Fibroblast of upper back skin (primary cell): Measurements from ENCODE around the gene GATAD2A.

ENCODE experiments used
- DNase-seq: peaks from one replicate; pipeline ENCODE4 v3.0.0-alpha.2; 2013

Gene GATAD2A

DNA sequence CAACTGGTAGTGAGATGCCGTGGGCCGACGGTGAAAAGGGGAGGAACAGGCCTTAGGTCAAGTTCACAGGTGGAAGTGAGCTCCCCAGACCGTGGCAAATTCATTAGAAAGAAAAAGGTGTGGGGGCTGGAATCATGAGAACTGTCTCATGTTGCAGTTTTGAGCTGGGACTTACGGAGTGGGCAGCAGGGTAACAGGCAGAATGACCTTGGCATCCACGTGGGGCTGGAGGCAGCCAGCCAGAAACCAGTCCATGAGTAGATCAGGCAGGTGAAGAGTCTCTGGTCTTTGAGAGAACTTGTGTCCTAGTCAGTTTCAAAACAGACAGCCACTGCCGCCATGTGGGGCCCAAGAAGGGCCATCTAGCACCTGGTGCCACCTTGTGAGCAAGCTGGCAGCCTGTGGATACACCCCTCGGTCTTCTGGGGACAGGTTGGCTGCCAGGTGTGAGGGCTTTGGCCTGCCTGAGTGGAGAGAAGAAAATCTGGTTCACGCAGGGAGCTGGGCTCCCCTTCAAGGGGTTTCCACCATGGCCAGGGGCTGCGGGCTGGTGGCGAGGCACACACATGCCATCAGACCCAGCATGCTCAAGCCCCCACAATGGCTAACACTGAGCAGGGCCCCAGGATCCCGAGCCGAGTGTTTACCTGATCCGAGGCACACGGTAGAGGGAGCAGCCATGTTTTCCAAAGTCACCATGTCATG, 86.0 kb downstream of the GATAD2A start:
- DNase-seq: no peak

DNA sequence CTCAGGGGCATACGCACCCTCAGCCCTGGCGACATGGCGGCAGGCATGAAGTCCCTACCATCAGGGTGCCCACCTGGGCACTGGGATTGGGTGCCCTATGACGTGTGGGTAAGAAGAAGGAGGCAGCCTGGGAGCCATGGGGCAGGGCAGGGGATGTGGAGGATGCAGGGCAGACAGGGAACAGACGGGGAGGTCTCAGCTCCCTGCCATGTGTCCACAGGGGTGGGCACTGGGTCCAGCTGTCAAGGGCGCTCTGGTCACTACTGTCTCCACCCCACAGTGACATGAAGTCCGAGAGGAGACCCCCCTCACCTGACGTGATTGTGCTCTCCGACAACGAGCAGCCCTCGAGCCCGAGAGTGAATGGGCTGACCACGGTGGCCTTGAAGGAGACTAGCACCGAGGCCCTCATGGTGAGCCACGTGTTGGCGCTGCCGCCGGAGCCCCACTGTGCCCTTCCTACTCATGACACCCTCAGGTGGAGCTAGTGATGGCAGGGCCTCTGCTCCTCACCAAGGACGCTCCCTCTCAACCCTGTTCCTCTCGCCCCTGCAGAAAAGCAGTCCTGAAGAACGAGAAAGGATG, 86.6 kb downstream of the GATAD2A start:
- DNase-seq: no peak

DNA sequence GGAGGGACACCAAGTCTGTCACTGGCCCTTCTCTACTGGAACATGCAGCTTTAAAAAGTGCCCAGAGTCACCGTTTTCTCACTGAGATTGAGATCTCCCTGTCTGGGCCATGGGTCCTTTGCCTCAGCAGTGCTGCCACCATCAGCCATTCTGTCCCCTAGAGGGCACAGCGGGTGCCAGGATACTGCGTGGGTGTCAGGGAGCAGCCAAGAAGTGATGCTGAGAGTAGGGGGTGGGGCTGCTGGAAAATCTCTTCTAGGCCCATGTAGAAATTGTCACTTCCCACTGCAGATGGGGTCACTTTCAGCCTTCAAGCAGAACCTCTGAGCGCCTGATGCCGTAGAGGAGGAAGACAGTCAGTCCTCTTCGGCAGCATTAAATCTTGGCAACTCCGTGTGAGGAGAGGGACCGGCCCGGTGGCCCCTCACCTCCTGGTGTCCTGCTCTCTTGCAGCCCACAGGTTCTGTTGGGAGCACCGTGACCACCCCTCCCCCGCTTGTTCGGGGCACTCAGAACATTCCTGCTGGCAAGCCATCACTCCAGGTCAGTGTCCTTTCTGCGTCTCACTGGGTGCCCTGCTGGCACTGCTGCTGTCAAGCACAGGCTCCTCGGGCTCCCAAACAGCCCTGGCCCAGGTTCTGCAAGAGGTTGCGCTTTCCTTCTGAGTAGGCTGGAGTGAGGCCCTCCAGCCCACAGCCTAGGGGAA, 88.5 kb downstream of the GATAD2A start:
- DNase-seq: no peak

DNA sequence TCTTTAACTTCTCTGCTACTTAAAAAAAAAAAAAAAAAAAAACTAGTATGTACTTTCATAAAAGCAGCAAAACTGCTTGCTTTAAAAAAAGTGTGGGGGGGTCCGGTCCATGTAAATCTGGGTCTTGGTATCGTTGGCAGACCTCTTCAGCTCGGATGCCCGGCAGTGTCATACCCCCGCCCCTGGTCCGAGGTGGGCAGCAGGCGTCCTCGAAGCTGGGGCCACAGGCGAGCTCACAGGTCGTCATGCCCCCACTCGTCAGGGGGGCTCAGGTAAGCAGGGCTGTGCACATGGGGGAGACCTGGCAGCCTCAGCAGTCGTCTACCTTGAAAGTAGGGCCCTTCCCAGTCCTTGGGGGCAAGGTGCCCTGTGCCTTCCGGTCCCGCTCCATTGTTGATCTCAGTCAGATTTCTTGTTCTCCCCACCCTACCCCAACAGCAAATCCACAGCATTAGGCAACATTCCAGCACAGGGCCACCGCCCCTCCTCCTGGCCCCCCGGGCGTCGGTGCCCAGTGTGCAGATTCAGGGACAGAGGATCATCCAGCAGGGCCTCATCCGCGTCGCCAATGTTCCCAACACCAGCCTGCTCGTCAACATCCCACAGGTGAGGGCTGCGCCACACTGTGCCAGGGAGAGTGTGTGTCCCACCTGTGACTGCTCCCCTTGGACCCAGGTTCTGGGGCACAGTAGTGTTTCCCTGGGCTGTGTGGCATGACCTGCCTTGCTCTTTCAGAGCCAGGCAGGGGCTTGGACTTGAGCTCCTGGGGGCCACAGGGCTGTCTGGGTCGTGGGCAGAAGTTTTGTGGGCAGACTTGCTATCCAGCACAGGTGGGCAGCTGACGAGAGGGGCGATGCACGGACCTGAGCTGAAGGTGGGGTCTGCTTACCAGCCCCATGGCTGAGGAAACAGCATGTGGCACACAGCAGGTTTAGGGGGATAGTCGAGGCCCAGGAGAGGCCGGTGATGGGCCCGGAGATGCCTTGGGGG, 90.4 kb downstream of the GATAD2A start:
- DNase-seq: no peak

DNA sequence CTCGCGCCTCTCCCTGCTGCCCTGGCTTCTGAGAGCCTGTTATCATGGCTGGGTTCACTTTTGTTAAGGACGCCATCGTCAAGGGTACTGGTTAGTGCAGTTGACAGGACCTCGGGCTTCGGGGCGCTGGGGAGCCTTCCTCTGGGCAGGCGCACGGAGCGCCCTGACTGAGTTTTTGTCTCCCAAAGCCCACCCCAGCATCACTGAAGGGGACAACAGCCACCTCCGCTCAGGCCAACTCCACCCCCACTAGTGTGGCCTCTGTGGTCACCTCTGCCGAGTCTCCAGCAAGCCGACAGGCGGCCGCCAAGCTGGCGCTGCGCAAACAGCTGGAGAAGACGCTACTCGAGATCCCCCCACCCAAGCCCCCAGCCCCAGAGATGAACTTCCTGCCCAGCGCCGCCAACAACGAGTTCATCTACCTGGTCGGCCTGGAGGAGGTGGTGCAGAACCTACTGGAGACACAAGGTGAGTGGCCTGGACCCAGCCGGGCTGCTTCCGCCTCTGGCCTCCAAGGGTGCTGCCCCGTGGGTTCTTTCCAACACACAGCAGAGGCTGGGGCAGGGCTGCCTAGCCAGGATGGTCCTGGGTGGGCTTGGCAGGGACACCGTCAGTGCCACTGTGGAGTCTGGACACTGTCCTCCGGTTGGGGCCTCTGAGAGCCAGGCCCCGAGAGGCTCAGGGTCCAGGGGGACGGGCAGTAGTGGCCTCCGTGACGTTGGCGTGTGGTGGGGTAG, 92.9 kb downstream of the GATAD2A start:
- no peak for DNase-seq

DNA sequence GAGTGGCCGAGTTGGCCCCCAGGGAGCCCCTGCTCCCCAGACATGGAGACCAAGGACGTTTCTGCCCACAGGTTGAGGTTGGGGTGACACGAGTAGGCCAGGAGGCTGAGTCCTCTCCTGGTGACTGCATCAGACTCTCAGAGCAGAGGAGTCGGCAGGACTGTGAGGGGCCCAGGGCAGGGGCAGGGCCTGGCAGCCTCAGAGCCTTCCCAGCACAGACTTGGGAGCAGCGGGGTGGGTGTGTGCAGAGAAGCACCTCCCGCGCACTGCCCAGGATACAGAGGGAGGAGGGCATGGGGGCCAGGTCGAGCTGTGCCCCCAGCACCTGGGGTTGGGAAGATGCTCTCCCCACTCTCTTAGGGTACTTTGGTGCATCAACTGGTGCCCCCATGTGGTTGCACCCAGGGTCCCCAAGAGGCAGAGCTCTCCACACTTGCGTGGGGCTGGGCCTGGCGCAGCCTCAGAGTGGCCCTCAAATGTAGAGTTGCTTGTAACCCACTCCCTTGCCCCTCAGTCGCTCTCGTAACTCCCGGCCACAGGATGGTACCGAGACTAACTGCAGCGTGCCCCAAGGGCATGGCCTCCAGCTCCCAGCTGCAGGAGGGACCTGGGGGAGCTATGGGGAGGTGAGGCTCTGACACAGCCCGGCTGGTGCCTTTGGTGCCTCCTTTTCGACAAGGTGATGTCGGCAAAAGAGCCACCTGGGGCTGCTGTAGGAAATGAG, 94.0 kb downstream of the GATAD2A start:
- DNase-seq: no peak

DNA sequence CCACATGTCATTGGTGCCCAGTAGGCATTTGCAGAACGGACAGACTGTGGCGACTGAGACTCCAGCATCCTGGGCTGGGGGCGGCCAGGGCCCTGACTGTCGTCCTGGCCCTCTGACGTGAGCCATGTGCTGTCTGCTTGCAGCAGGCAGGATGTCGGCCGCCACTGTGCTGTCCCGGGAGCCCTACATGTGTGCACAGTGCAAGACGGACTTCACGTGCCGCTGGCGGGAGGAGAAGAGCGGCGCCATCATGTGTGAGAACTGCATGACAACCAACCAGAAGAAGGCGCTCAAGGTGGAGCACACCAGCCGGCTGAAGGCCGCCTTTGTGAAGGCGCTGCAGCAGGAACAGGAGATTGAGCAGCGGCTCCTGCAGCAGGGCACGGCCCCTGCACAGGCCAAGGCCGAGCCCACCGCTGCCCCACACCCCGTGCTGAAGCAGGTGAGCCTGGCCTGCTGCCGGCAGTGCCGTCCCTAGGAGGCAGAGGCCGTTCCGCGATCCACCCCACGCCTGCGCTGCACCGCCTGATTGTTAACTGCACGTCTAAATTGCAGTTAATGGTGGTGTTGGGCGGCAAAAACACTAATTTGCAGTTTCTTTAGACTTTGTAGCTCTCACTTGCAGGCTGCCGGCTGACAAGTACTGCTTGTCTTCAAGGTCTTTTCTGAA, 95.6 kb downstream of the GATAD2A start:
- no peak for DNase-seq

DNA sequence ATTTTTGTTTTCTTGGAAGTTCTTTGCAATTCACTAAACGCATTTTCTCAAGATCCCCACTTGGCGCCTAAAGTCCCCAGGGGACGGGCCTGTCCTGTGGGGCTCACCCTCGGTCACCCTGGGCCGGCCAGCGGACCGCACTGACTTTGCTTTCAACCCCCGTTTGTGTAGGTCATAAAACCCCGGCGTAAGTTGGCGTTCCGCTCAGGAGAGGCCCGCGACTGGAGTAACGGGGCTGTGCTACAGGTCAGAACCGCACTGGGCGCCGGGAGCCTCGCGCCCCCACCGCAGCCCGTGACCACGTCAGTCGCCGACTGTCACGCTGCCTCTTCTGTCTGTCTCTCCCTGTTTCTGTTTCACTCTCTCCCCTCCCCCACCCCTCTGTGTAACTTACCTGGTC, 96.3 kb downstream of the GATAD2A start:
- no peak for DNase-seq

DNA sequence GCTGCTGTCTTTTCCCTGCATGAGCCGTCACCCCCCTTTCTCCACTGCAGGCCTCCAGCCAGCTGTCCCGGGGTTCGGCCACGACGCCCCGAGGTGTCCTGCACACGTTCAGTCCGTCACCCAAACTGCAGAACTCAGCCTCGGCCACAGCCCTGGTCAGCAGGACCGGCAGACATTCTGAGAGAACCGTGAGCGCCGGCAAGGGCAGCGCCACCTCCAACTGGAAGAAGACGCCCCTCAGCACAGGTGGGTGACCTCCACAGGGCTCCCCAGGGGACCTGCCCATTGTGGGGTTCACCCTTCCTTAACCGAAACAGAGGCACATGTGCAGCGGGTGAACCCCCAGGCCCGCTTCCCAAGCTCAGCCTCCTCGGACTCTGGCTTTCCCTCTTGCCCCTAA, 96.8 kb downstream of the GATAD2A start:
- no peak for DNase-seq

DNA sequence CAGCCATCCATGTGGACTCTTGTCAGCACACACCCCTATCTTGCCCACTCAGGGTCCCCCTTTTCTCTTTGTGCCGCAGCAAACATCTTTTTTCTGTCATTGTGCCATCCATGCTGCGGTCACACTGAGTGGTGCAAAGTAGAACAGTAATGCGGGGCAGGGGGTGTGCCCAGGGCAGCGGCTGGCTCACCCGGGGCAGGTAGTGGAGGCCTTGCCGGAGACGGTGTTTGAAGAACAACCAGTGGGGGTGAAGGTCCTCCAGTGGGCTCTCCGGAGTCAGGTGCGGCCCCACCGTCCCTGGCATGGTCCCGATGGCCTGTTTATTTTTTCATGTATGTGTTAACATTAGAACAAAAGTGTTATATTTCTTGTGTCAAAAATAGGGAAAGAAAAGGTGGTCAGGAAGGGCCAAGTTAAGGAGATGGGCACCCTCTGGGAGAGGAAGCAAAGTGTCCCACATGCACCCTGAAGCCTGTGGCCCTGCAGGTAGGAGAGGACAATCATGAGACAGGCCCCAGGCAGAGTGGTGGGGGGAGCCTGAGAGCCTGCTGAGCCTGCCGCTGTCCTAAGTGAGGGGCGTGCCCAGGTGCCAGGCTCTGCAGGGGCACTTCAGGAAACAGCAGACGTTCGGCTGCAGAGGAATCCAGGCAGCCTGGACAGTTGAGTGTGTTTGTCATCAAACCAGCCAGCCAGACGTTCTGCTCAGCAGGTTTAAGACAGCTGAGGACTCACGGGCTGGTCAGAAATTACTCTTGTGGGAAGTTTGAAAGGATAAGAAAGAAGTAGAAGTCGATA, 97.5 kb downstream of the GATAD2A start:
- no peak for DNase-seq

DNA sequence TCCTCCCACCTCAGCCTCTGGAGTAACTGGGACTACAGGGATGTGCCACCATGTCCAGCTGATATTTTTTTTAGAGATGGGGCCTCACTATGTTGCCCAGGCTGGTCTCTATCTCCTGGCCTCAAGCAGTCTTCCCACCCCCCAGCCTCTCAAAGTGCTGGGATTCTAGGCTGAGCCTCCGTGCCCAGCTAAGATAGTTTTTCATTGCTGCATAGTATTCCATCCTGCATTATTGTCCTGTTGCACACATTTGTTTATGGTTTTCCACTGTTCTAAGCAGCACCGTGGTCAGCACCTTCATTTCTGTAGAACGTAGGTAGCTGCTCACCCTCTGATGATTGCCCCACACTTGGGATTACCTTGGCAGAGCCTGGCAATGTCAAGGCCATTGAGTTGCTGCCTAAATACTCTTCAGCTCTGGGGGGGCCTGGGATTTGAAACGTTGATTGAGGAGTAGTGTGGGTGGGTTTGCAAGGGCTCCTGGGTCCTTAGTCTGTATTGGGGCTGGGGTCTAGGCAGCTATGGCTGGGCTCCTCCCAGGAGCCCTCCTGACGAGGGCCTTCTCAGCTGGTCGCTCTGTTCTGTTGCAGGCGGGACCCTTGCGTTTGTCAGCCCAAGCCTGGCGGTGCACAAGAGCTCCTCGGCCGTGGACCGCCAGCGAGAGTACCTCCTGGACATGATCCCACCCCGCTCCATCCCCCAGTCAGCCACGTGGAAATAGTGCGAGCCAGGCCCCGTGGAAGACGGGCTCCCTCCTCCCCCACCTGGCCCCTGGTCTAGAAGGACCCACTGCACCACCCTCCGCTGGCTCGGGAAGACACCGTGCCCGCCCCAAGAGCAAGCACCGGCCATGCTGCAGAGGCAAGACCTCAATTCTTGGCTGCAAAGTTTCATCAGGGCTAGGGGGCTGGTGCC, 99.5 kb downstream of the GATAD2A start:
- no peak for DNase-seq

DNA sequence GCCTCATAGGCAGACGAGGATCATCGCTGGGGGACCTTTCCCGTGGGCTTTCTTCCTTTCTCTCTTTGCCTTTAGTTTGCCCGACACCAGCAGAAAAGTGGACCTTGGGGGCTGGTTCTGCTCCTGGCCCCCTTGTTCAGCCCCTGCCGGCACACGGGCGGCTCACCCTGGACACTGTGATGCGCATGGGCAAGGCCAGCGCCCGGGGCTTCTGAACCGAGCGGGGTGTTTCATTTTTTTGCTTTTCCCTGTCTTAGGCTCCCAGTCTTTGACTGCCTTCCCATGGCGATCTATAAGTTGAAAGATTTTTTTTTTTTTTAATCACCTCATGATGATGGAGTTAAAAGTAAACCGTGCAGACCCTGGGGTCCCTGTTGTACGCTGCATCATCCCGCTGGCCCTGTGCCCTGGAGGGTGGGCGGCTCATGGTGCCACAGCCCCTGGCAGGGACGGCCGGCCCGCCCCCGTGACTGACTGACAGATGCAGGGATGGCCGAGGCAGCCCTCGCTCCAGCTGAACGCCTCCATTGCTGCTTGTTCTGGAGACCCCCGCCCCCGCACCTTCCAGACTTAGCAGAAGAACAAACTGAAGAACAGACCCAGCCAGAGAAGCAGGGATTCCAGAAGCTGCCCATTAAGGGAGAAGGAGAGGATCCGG, 100.3 kb downstream of the GATAD2A start:
- DNase-seq: no peak

DNA sequence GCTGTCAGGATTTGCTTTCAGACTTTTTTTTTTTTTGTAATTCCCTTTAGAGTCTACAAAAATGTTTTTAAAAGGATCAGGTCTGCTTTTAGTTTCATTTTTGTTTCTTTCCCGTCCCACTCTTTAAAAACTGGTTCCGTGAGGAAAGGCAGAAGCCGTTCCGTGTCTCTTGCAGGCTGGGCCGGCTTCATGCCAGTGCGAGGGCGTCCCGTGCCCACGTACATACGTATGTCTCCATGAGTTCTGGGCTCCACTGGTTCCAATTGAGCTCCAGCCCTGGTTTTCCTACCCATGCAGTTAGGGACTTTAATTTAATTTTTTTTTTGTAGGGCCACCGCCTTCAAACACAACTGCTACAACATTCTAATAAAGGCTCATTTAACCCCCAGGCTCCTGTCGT, 101.1 kb downstream of the GATAD2A start:
- DNase-seq: no peak

DNA sequence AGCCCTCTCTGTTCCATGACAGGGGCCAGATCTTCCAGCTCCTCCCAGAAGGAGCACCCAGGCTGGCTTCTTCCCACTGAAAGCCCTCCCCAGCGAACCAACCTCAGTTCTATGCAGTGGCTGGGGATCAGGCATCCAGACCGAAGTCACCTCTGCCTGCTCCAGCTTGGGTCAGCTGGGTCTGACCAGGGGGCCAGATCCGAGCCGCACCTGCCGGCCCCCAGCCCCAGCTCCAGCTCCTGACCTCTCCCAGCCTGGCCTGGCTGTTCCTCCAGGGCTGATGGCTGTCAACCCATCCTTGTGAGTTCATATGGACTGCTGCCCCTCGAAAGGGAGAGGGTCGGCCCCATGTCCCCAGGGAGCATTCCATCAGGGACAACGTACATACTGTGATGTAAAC, 101.9 kb downstream of the GATAD2A start:
- no peak for DNase-seq

DNA sequence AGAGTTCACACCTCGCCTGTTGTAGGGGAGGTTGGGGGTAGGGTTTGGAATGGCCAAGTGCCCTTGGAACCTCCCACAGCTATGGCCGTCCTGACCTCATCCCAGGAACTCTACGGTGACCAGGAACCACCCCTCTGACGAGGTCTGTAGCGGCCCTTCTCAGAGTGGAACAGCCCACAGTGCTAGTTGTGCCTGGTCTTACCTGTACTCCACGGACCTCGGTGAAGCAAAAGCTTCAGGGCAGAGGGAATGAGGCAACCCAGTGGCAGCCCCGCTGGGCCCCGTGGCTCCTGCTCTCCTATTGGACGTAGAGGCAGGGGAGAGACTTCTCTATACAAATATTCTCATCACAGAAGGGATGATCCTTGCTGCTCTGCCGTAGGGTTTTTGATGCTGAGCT, 102.7 kb downstream of the GATAD2A start:
- no peak for DNase-seq

DNA sequence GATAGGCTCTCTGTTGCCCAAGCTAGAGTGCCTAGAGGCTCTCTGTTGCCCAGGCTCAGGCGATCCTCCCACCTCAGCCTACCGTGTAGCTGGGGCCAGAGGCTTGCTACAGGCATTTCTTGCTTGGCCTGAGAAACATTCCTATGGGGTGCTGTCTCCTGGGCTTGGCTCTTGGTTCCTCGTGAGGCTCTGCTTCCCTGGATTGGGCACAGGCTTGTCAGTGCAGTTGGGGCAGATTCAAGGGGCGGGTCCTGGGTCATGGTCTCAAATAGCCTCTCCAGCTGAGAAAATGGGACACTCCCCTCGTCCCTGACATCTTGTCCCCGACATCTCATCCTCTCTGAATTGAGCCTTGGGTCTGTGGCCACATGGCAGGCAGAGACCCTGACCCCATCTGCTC, 105.0 kb downstream of the GATAD2A start:
- DNase-seq: no peak

DNA sequence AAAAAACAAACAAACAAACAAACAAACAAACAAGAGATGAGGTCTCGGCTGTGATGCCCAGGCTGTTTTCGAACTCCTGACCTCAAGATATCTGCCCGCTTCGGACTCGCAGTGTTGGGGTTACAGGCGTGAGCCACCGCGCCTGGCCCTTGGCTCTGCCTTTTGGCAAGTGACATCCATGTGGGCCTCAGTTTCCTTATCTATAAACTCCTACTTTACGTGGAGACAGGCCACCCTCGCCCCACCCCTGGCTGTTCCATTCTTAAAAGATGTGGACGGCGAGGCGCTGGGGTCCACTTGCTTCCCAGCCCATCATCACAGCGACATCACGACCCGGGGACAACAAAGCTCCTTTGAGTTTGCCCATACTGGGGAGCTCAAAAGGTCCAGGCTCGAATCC, 108.2 kb downstream of the GATAD2A start:
- DNase-seq: no peak

DNA sequence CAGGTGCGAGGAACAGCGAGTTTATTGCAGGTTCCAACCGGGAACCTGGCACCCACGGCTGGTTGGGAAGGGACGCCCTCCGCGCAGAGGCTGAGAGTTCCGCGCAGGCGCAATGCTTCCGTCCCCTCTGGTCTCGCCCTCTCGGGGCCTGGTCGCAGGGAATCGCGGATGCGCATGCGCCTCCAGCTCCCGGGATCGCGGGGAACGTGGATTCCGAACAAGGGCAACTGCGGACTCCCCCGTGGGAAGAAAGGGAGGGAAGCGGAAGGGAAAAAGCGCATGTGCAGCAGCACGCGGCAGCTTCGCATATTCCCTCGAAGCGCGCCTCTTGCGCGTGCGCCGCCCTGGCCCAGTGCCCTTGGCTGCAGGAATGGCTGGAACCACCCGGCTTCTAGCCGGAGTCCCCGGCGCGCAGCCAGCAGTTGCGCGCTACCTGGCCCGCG, 108.8 kb downstream of the GATAD2A start:
- peak; percentile 63 for DNase-seq
